Inflammatory macrophage treated with lipopolysaccharide for 4 hours (primary cell): ENCODE measurements around the gene OTX1.
"Not testable (repeated sequence)": the region's sequence is repeated elsewhere in the genome, so short reads cannot be mapped to it uniquely, and the experiment has no call there.

Source experiments
- DNase-seq: peaks from one replicate; pipeline ENCODE4 v3.0.0-alpha.2; 2020

Gene OTX1

GRCh38 chr2:63059793-63060471, 9.3 kb downstream of the OTX1 start:
- peak; percentile 83 for DNase-seq

GRCh38 chr2:63060472-63060991, 9.9 kb downstream of the OTX1 start:
- no peak for DNase-seq

- no peak for DNase-seq
Observed at GRCh38 chr2:63064197-63064596, 13.6 kb downstream of the OTX1 start.

DNA sequence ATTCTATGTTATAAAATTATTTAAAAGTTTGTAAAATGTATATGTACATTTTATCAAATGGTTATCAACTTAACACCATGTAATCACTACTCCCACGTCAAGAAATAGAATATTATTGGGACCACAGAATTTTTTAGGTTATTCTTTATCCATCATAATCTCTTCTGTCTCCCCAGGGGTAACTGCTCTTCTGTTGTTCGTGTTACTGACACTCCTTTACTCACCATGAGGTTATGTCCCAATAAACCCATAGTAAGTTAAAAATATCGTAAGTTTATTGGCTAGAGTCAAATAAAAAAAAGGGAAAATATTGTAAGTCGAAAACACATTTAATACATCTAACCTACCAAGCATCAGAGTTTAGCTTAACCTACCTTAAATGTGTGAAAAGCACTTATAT, 14.0 kb downstream of the OTX1 start:
- DNase-seq = no peak

DNA sequence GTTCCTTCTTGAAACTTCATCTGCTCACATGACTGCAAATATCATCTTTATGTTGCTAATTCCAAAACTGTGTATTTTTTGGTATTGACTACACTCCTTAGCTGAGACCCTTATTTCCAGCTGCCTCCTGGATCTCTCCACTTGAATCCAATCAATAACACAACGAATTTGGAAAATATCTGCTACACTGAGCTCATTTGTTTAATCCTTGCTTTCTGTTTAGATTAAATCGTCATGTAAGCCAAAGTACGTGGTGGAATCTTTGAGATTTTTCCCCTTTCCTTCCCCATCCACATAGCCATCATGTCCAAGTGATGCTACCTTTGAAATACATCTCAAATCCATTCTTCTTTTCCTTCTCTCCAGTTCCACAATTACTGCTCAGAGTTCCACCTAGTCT, 15.6 kb downstream of the OTX1 start:
- no peak for DNase-seq

DNA sequence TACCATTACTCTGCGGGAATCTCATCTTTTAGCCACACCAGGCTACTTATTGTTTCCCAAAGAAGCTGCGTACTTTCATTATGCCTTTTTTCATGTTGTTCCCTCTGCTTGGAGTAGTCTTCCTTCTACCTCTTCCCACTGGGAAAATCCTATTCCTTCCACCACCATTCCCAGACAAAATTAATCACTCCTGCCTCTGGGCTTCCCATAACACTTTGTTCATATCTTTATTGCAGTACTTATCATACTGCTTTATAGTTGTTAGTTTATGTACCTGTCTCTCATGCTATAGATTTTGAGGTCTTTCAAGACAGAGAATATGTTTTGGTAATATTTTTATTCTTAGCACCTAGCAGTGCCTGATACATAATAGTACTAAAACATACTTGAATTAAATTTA, 16.2 kb downstream of the OTX1 start:
- DNase-seq = no peak

DNA sequence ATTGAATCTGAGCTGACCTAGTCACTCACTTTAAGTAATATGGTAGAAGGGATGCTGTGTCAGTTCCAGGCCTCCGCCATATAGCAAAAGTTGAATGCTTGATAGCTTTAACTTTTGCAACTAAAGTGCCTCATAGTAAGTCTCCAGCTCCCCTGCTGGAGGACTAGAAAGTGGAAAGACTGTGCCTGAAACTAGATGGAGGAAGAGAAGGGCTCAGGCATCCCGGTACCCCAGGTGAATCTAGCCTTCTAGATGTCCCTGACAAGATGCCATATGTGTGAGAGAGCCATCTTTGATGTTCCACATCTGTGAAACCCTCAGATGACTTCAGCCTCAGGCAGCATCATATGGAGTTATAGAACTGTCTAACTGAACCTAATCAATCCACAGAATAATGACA, 21.0 kb downstream of the OTX1 start:
- DNase-seq = no peak

GRCh38 chr2:63073994-63074393, 23.4 kb downstream of the OTX1 start:
- no peak for DNase-seq

DNA sequence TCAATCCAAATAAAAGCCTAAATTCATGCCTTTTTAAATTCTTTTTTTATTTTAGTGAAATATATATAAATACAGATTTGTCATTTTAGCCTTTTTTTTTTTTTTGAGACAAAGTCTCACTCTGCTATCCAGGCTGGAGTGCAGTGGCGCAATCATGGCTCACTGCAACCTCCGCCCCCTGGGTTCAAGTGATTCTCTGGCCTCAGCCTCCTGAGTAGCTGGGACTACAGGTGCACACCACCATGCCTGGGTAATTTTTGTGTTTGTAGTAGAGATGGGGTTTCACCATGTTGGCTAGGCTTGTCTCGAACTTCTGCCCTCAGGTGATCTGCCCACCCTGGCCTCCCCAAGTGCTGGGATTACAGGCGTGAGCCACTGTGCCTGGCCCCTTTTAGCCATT, 23.8 kb downstream of the OTX1 start:
- DNase-seq = not testable (repeated sequence)

GRCh38 chr2:63078852-63079606, 28.4 kb downstream of the OTX1 start:
- peak; percentile 25 for DNase-seq

DNA sequence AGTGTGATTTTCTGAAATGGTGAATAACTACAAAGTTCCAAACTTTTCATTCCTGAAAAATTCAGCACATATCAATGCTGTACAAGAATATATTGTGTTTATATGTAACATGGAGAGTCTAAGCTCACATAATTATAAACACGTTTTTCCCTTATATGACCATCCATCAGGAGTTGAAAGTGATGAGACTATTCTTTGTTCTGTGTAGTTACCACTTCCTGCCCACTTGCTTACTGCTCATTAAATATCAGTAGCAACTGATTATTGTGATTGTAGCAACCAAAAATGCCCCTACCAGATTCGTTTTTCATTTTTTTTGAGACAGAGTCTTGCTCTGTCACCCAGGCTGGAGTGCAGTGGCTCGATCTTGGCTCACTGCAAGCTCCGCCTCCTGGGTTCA, 30.8 kb downstream of the OTX1 start:
- DNase-seq = no peak

DNA sequence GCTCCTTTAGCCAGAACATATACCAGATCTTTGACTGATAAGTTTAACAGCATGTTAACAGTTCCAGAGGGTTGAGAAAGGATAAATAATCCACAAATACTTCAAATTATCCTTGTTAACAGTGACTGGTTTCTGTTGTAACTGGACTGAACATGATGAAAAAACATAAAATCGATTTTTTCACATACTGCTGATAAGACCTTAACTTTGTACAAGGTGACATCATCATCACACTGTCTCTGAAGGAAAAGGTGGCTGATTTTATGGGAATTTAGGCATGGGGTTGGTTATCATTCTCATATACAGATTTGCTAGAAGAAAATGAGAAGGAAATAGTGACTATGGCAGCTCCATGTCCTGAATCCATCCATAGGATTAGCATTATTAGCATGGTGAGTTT, 36.1 kb downstream of the OTX1 start:
- DNase-seq = no peak

GRCh38 chr2:63092401-63092800, 41.8 kb downstream of the OTX1 start:
- no peak for DNase-seq

DNA sequence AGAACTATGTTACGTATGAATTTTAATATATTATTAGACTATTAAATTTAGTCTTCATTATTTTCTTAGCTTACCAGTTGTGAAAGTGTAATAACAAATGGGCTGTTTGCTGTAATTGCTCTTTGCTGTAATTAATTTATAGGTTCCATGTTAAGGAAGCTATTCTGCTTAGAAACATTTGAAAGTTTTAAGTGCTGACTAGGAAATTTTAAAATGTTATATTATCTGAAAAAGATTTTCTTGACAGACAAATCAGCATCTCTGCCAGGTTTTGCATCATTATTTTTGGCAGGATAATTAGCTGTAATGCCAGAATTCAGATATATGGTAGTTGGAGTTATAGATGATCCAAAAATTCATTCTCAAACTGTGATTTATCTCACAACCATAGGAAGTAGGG, 42.2 kb downstream of the OTX1 start:
- no peak for DNase-seq

DNA sequence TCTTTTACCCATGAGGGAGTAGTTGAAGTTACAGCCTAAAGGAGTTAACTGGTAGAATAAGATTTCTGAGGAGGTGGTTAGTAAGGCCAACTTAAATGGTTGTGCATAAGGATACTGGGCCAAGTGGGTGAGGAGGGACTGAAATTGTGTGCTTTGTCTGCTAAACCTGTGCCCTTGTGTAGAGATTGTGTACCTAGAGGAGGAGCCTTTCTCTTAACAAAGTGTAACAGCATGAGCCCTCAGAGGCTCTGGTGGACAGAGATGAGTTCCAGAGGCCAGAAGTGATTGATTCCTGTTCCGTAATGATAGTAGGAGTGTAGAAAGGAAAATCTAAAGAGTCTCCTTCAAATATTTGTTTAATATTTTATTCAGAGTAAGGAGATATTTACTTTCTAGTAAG, 42.9 kb downstream of the OTX1 start:
- no peak for DNase-seq

DNA sequence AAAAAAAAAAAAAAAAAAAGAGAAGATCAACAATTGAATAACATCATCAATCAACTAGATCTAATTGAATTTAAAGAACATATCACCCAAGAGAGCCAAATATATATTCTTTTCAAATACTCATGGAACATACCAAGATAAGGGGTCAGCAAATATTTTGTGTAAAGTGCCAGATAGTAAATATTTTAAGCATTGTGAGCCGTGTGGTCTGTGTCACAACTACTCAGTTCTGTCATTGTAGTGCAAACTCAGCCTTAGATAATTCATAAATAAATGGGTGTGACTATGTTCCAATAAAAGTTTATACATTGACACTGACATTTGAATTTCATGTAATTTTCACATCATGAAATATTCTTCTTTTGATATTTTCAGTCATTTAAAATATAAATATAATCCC, 45.9 kb downstream of the OTX1 start:
- no peak for DNase-seq

DNA sequence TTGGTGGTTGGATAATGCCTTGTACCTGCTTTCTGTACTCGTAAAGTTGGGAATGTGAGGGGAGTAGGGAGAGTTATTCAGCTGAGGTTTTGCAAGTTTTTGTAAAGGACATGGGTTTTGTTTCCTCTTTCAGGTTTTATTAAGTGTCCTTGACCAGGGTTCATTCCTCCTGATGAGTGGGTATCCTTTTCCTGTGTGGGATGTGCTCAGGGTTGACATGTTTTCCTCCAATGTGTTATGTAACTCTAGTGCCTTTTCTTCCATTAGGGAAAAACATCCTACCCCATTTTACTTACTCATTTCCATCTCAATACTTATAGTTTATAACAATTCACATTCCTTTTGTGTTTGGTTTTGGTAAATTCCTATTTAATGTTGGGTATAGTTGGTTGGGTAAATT, 48.4 kb downstream of the OTX1 start:
- no peak for DNase-seq

DNA sequence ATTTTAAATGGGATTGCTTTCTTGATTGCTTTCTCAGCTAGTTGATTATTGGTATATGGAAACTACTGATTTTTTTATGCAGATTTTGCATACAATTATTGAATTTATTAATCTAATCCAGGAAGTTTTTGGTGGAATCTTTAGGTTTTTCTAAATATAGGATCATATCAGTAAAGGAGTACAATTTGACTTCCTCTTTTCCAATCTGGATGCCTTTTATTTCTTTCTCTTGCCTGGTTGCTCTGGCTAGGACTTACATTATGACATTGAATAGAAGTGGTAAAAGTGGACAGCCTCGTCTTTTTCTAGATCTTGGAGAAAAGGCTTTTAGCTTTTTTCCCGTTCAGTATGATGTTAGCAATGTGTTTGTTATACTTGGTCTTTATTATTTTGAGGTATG, 51.3 kb downstream of the OTX1 start:
- no peak for DNase-seq

DNA sequence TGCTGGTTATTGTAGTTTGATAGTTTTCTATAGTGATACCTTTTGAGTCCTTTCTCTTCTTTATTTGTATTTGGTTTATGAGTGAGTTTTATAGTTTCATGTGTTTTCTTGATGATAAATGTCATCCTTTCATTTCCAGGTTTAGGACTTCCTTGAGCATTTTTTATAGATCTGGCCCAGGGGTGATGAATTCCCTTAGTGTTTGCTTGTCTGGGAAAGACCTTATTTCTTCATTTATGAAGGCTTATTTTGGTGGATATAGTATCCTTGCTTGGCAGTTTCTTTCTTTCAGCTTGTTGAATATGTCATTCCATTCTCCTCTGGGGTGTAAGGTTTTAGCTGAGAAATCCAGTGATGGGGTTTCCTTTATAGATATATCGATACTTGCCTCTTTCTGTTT, 53.9 kb downstream of the OTX1 start:
- DNase-seq = no peak
